GM12864 (cell line): ENCODE results near the gene SPATA21.

ENCODE experiments used
- DNase-seq: peaks from one replicate; pipeline ENCODE4 v3.0.0-alpha.2; 2011; ENCODE audit warnings: low read depth
- H3K4me3 ChIP-seq: 2 replicates; pipeline ENCODE4 v1.5.1; 2011; ENCODE audit warnings: mild to moderate bottlenecking, low read depth, low read length, control low read depth
- TF ChIP-seq, protein P1 (sequence below): IDR thresholded peaks from 2 replicates; pipeline ENCODE4 v1.5.1; 2011; ENCODE audit warnings: low read depth, mild to moderate bottlenecking, moderate library complexity, low read length, control low read depth, inconsistent platforms; ENCODE audit errors: missing control alignments

SPATA21 gene

DNA sequence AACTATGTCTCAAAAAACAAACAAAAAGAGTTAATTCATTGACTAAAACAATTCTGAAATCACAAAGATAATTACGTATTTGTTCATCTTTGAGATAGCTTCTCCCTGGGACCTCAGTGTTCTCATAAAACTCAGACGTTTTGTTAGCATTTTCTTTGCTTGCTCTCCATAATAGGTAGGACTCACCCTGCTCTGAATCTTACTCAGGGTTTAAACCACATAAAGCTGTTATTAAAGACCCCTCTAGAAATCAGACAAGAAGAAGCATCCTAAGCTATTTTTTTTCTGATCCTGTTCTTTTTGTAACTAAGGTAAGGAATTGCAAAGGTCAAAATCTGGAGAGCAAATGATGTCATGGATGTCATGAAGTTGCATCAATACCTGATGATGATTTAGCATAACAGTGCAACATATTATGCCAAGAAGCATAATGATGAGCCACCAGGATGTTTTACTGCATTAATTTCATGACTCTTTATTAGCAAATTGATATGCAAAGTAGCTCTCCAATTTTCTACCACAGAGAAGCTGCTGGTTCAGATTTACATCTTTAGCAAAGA, 87.3 kb downstream of the SPATA21 start:
- H3K4me3 ChIP-seq = no peak overlapping the region
- no peak for DNase-seq
- TF ChIP-seq, protein P1, sequence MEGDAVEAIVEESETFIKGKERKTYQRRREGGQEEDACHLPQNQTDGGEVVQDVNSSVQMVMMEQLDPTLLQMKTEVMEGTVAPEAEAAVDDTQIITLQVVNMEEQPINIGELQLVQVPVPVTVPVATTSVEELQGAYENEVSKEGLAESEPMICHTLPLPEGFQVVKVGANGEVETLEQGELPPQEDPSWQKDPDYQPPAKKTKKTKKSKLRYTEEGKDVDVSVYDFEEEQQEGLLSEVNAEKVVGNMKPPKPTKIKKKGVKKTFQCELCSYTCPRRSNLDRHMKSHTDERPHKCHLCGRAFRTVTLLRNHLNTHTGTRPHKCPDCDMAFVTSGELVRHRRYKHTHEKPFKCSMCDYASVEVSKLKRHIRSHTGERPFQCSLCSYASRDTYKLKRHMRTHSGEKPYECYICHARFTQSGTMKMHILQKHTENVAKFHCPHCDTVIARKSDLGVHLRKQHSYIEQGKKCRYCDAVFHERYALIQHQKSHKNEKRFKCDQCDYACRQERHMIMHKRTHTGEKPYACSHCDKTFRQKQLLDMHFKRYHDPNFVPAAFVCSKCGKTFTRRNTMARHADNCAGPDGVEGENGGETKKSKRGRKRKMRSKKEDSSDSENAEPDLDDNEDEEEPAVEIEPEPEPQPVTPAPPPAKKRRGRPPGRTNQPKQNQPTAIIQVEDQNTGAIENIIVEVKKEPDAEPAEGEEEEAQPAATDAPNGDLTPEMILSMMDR = no peak
